ENCODE results near the gene SPAG16.

GRCh38 chr2:213249502-213249901, 34.8 kb upstream of the SPAG16 start:
- no peak for TF ChIP-seq ZNF138 (CRISPR knock-in tag; conservative IDR thresholded peaks at IDR 0.05)
- TF ChIP-seq ZNF512 (CRISPR knock-in tag; IDR thresholded peaks at IDR 0.05; ENCODE audit: borderline replicate concordance), result no peak
- TF ChIP-seq PREB (CRISPR knock-in tag; IDR thresholded peaks at IDR 0.05; ENCODE audit: borderline replicate concordance), result no peak
- TF ChIP-seq MAX (CRISPR knock-in tag; IDR thresholded peaks at IDR 0.05), result no peak
